IPS DF 6.9 (cell line): ENCODE data around the gene MC2R.

Experiments
- DNase-seq: peaks from one replicate; pipeline ENCODE4 v3.0.0-alpha.2; 2013; ENCODE audit warnings: low read depth, low spot score
- H3K27ac ChIP-seq: one replicate; pipeline ENCODE4 v1.5.1; 2013; ENCODE audit warnings: low read length, control low read depth
- H3K27me3 ChIP-seq: 2 replicates; pipeline ENCODE4 v1.6.1; 2013; ENCODE audit warnings: mild to moderate bottlenecking, low read length; ENCODE audit not compliant: control insufficient read depth, insufficient read depth
- H3K36me3 ChIP-seq: 2 replicates; pipeline ENCODE4 v1.6.1; 2013; ENCODE audit warnings: low read length; ENCODE audit not compliant: control insufficient read depth, insufficient read depth
- H3K4me1 ChIP-seq: 2 replicates; pipeline ENCODE4 v1.6.1; 2013; ENCODE audit warnings: low read length; ENCODE audit not compliant: control insufficient read depth, insufficient read depth
- H3K4me3 ChIP-seq: 2 replicates; pipeline ENCODE4 v1.5.1; 2013; ENCODE audit warnings: mild to moderate bottlenecking, low read length
- H3K9me3 ChIP-seq: 2 replicates; pipeline ENCODE4 v1.6.1; 2013; ENCODE audit warnings: low read length, inconsistent platforms; ENCODE audit not compliant: control insufficient read depth, insufficient read depth
- WGBS: extraction: QIAGEN DNeasy Blood & Tissue Kit; methylation state at CpG from one replicate; pipeline ENCODE4 v1.1.7; 2013; ENCODE audit warnings: mixed read lengths, missing lambda C conversion rate; ENCODE audit not compliant: insufficient read length, insufficient coverage; 5-methylcytosine and 5-hydroxymethylcytosine counted together

Gene MC2R

DNA sequence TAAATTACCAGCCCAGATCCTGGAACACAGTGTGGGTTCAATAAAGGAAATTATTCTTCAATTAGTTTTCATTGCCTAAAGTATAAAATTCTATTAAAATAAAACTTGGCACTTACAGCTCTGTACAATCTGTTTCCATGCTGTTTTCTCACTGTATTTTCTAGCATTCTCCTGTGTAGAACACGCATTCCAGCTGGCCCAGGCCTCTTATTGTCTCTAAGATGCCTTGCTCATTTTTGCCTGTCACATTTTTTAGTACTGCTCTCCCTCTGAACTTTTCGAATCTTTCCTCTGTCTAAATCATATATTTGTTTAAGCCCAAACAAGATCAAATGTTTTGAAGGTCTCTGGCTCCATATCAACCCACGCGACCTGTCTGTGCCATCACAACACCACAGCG, 20.8 kb downstream of the MC2R start:
- Histone ChIP-seq H3K9me3 (no peaks in the 10 kb centered on the region), H3K4me1 (no peaks in the 10 kb centered on the region), H3K36me3 (no peaks in the 10 kb centered on the region), H3K27ac (no peak overlapping the region), H3K27me3 (no peaks in the 10 kb centered on the region), H3K4me3 (no peak overlapping the region)
- no peak for DNase-seq
- no CpG with 5 or more reads among the region's 5 CpGs for WGBS

DNA sequence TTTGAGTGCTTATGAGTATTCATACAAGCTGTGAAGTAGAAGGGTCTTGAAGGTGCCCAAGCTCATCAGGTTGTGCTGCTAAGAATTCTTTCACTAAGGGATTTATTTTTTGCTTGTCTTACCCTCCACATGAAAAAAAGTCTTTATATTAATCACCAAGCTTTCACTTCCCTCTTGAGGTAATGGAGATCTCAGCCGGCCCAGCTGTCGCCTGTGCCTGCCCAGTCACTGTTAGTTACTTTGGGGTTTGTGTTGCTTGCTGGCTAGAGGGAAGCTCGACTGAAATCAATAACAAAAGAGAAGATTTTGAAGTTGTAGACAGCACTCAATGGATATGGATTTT, 21.9 kb downstream of the MC2R start:
- Histone ChIP-seq H3K27ac (no peak overlapping the region), H3K4me3 (no peak overlapping the region), H3K4me1 (no peaks in the 10 kb centered on the region), H3K36me3 (no peaks in the 10 kb centered on the region), H3K9me3 (no peaks in the 10 kb centered on the region), H3K27me3 (no peaks in the 10 kb centered on the region)
- DNase-seq = no peak
- no CpG with 5 or more reads among the region's 3 CpGs for WGBS

GRCh38 chr18:13892098-13892497, 23.2 kb downstream of the MC2R start:
- Histone ChIP-seq H3K27me3 (no peaks in the 10 kb centered on the region), H3K4me3 (no peak overlapping the region), H3K9me3 (no peaks in the 10 kb centered on the region), H3K36me3 (no peaks in the 10 kb centered on the region), H3K4me1 (peaks cover 3% of the 10 kb centered on the region), H3K27ac (no peak overlapping the region)
- WGBS = no CpG with 5 or more reads among the region's 5 CpGs
- DNase-seq = no peak

DNA sequence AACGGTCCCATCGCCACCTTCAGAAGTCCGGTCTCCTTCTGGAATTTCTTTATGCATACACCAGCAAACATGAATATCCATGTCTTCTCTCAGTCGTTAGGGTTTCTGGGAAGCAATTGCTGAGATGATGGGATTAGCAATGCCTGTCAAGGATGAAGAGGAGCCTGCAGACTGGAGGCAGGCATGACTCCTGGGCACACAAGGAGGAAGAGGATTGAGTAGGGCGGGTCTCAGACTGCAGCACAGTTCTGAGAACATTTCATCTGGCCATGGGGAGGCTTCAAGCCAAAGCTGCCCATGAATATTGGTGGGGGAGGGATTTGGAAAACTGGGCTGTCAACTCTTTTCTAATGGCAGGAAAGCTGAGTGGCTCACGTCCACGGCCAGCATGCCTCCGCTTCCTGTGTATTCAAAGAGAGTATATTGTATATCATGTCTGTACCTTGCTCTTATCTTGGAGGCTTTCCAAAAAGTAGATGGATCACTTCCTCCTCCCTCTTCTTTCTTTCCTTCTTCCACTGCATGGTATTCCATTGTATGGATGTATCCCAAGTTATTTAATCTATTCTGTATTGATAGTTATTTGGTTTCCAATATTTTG, 24.5 kb downstream of the MC2R start:
- no peaks in the 10 kb centered on the region for H3K27me3 ChIP-seq
- DNase-seq = no peak
- H3K4me1 ChIP-seq = peaks cover 3% of the 10 kb centered on the region
- H3K9me3 ChIP-seq = no peaks in the 10 kb centered on the region
- WGBS = no CpG with 5 or more reads among the region's 8 CpGs
- no peaks in the 10 kb centered on the region for H3K36me3 ChIP-seq
- H3K27ac ChIP-seq = no peak overlapping the region
- no peak overlapping the region for H3K4me3 ChIP-seq

DNA sequence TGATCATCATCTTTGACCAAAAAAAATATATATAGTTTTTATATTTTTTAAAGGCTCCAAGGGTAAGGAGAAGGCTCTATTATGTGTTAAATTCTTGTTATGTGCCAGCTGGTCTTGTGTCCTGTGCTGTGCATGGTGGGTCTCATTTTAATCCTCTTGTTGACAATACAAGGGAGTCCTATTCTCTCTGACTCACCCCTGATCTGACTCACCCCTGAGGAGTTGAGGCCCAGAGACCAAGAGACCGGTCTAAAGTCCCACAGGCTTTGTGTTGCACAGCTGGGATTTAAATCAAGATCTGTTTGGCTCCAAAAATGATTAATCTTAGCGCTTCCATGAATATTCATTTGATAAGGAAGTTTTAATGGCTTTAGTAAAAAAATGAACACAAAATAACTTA, 25.7 kb downstream of the MC2R start:
- no peaks in the 10 kb centered on the region for H3K9me3 ChIP-seq
- H3K36me3 ChIP-seq = no peaks in the 10 kb centered on the region
- no peak for DNase-seq
- H3K4me1 ChIP-seq = peaks cover 3% of the 10 kb centered on the region
- H3K27ac ChIP-seq = no peak overlapping the region
- no peaks in the 10 kb centered on the region for H3K27me3 ChIP-seq
- no CpG with 5 or more reads among the region's 2 CpGs for WGBS
- no peak overlapping the region for H3K4me3 ChIP-seq

DNA sequence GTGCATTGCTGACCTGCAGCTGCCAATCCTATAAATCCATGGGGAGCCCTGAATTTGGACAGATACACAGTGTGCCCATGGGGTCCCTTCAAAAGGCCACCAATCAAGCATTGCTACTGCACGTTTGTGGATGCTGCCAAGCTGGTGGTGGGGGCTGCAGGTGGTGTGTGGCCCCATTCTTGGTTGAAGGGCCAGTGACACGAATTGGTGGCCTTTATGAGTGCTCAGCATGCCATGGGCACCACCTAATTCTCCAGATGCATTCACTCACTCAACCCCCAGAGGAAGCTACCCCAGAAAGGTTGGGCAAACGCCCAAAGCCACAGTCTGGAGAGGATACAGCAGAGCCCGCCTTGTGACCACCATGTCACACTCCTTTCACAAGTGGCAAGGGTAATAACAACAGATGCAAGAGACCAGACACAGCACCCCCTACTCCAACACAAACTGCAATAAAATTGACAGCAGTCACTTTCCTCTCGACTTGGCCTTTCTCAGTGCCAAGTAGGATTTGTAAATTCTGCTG, 27.1 kb downstream of the MC2R start:
- Histone ChIP-seq H3K27ac (no peak overlapping the region), H3K4me1 (peaks cover 3% of the 10 kb centered on the region), H3K9me3 (no peaks in the 10 kb centered on the region), H3K4me3 (no peak overlapping the region), H3K36me3 (no peaks in the 10 kb centered on the region), H3K27me3 (no peaks in the 10 kb centered on the region)
- no CpG with 5 or more reads among the region's 5 CpGs for WGBS
- no peak for DNase-seq

- Histone ChIP-seq H3K4me3 (no peak overlapping the region), H3K27ac (no peak overlapping the region), H3K4me1 (peaks cover 3% of the 10 kb centered on the region), H3K9me3 (no peaks in the 10 kb centered on the region), H3K36me3 (no peaks in the 10 kb centered on the region), H3K27me3 (no peaks in the 10 kb centered on the region)
- WGBS = no CpG with 5 or more reads among the region's 14 CpGs
- no peak for DNase-seq
These were observed 30.3 kb downstream of the MC2R start for GRCh38 chr18:13885009-13885408.

DNA sequence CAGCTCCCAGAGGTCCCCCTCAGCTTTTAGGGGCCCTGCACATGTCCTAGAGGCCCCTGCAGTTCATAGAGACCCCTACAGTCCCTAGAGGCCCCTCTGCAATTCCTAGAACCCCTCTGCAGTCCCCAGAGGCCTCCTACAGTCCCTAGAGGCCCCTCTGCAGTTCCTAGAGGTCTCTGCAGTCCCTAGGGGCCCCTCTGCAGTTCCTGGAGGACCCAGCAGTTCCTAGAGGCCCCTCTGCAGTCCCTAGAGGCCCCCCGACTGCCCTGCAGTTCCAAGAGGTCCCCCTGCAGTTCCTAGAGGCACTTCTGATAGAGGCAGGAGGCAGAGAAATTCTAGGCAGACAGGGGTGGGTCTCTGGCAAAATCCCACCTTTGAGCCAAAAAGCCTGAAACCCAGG, 35.4 kb downstream of the MC2R start:
- DNase-seq = no peak

DNA sequence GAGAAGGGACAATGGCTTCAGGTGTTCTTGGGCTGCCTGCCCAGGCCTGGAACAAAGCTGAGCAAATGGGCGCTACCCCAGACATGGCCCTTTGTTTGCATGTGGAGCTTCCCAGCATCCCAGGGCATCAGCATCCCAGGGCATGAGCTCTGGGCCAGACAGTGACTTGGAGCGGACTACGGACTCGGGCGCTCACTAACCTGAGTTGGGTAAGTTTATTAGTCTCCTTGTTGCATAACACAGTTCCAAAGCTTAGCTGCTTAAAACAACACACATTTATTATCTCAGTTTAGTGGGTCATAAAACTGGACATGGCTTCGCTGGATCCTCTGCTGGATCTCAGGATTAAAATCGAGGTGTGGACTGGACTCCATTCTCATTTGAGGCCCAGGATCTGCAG, 35.8 kb downstream of the MC2R start:
- H3K9me3 ChIP-seq = no peaks in the 10 kb centered on the region
- WGBS = no CpG with 5 or more reads among the region's 7 CpGs
- no peaks in the 10 kb centered on the region for H3K4me1 ChIP-seq
- no peaks in the 10 kb centered on the region for H3K36me3 ChIP-seq
- no peaks in the 10 kb centered on the region for H3K27me3 ChIP-seq
- no peak overlapping the region for H3K27ac ChIP-seq
- no peak for DNase-seq
- no peak overlapping the region for H3K4me3 ChIP-seq

More for the DNA sequence above, 35.4 kb downstream of the MC2R start:
- WGBS = no CpG with 5 or more reads among the region's 1 CpG
- Histone ChIP-seq H3K4me3 (no peak overlapping the region), H3K27ac (no peak overlapping the region), H3K9me3 (no peaks in the 10 kb centered on the region), H3K36me3 (no peaks in the 10 kb centered on the region), H3K27me3 (no peaks in the 10 kb centered on the region), H3K4me1 (no peaks in the 10 kb centered on the region)

GRCh38 chr18:13878857-13879256, 36.5 kb downstream of the MC2R start:
- H3K27me3 ChIP-seq = no peaks in the 10 kb centered on the region
- no peaks in the 10 kb centered on the region for H3K36me3 ChIP-seq
- H3K9me3 ChIP-seq = no peaks in the 10 kb centered on the region
- no peak for DNase-seq
- WGBS = no CpG with 5 or more reads among the region's 2 CpGs
- H3K4me1 ChIP-seq = no peaks in the 10 kb centered on the region
- no peak overlapping the region for H3K27ac ChIP-seq
- no peak overlapping the region for H3K4me3 ChIP-seq

GRCh38 chr18:13877157-13877556, 38.2 kb downstream of the MC2R start:
- Histone ChIP-seq H3K4me3 (no peak overlapping the region), H3K36me3 (no peaks in the 10 kb centered on the region), H3K27me3 (no peaks in the 10 kb centered on the region), H3K9me3 (no peaks in the 10 kb centered on the region), H3K27ac (no peak overlapping the region), H3K4me1 (no peaks in the 10 kb centered on the region)
- WGBS = no CpG with 5 or more reads among the region's 4 CpGs
- no peak for DNase-seq
